K562 (cell line): ENCODE data around the gene SPATS1. TPM values are rescaled to one million over a fixed set of nuclear protein-coding genes. Genes with fewer than 3 reads are reported as not detected.
A peak's percentile ranks its signal among the peaks of the same experiment; 100 is the strongest.

Source experiments
- AFF1 ChIP-seq, 2 experiments: fragments of 450-650 bp; IDR thresholded peaks; 2 replicates each; pipeline ENCODE4 v1.6.1; 2018; ENCODE audit warnings: mild to moderate bottlenecking in 2 of 2, low read depth in 1 of 2; ENCODE audit not compliant: partially characterized antibody in 2 of 2
- CEBPG ChIP-seq, 3 experiments: fragments of 200-800 bp in 1 of 3; sonication (Bioruptor generic) in 1 of 3; sonication (generic) in 1 of 3; formaldehyde crosslinking in 1 of 3; IDR thresholded peaks in 2 of 3; conservative IDR thresholded peaks in 1 of 3; 2 replicates each; pipeline versions ENCODE4 v1.6.1 to v1.8.0; 2016 to 2022; ENCODE audit warnings: missing compliant biosample characterization in 2 of 3, missing genetic modification characterization in 2 of 3, mild to moderate bottlenecking in 1 of 3, missing genetic modification reagents in 1 of 3
- KDM4B ChIP-seq, 2 experiments: fragments of 450-650 bp in 1 of 2; sonication (generic) in 1 of 2; IDR thresholded peaks; 2 replicates each; pipeline ENCODE4 v1.6.1; 2016 to 2017; ENCODE audit warnings: borderline replicate concordance in 2 of 2, antibody characterized with exemption in 1 of 2, low read depth in 1 of 2, mild to moderate bottlenecking in 1 of 2
- MEF2A ChIP-seq: IDR thresholded peaks from 2 replicates; pipeline ENCODE4 v1.6.1; 2011; ENCODE audit warnings: low read depth, mild to moderate bottlenecking, low read length, moderate library complexity; ENCODE audit not compliant: control insufficient read depth
- PRDM10 ChIP-seq: fragments of 450-650 bp; IDR thresholded peaks from 2 replicates; pipeline ENCODE4 v1.6.1; 2018; ENCODE audit not compliant: partially characterized antibody
- SOX6 ChIP-seq: fragments of 450-650 bp; IDR thresholded peaks from 2 replicates; pipeline ENCODE4 v1.6.1; 2014; ENCODE audit warnings: mild to moderate bottlenecking
- ZNF318 ChIP-seq, 2 experiments: fragments of 450-650 bp; IDR thresholded peaks; 2 replicates each; pipeline ENCODE4 v1.6.1; 2016; ENCODE audit warnings: mild to moderate bottlenecking in 2 of 2, borderline replicate concordance in 1 of 2, low read depth in 1 of 2, moderate library complexity in 1 of 2
- polyA plus RNA-seq, 8 experiments: library from polyadenylated mRNA; depleted of rRNA in 4 of 8; stranded (reverse) in 5 of 8; unstranded in 3 of 8; fragments of >200 nt; fragmentation: Nextera tagmentation in 2 of 8; fragmentation: Illumina TruSeq in 1 of 8; extraction: Ambion mirVana in 2 of 8; extraction: Trizol in 1 of 8; gene quantifications; 2 replicates each; pipeline versions ENCODE4 v1.2.1 to v1.2.3, GENCODE V29; 2011 to 2014; ENCODE audit warnings: inconsistent platforms in 1 of 8, missing spikeins in 1 of 8
- total RNA-seq, 7 experiments: library from RNA; depleted of rRNA in 6 of 7; stranded (reverse); fragments of >200 nt in 6 of 7; fragmentation: Illumina TruSeq in 2 of 7; extraction: Trizol in 2 of 7; gene quantifications; 2 replicates each; pipeline versions ENCODE4 v1.2.1 to v1.2.3, GENCODE V29; 2011 to 2021; ENCODE audit warnings: low replicate concordance in 1 of 7

SPATS1 gene
- total and polyA plus RNA-seq, 9 of the 15 experiments (the other 6 are each of a cell fraction or from before 2014, with no cell fraction given), result not detected

- TF ChIP-seq PRDM10, result no peak
- no peak for TF ChIP-seq CEBPG (CRISPR knock-in tag; IDR thresholded peaks at IDR 0.05)
- TF ChIP-seq CEBPG (tag; conservative IDR thresholded peaks at IDR 0.05 in 1 of 2, IDR thresholded peaks at IDR 0.05 in 1 of 2), result peak; percentile 75 to 76
- TF ChIP-seq ZNF318 (IDR thresholded peaks at IDR 0.05; ENCODE audit: borderline replicate concordance in 1 of 2, low read depth in 1 of 2), result peak in 1 of 2 experiments; percentile 92; a peak in 1 of 4 replicates
- peak in 1 of 2 experiments; percentile 42; a peak in 1 of 4 replicates for TF ChIP-seq KDM4B (IDR thresholded peaks at IDR 0.05; ENCODE audit: borderline replicate concordance in 2 of 2, low read depth in 1 of 2)
- TF ChIP-seq SOX6, result peak; percentile 41
- peak in 1 of 2 experiments; percentile 23 for TF ChIP-seq AFF1 (IDR thresholded peaks at IDR 0.05; ENCODE audit: low read depth in 1 of 2, partially characterized antibody in 2 of 2)
- TF ChIP-seq MEF2A, result 0 out of 2 replicates have a peak, but pooled peaks have one; percentile 25
These were observed 44.5 kb downstream of the SPATS1 start (continued) for GRCh38 chr6:44386929-44387345.
